SU-DHL-6 (cell line): ENCODE data around the gene ACVR1C.

Source experiments
- EZH2phosphoT487 ChIP-seq: fragments of 200-600 bp; sonication (generic), shearing (Covaris generic); conservative IDR thresholded peaks from 2 replicates; pipeline ENCODE4 v1.6.1; 2018; ENCODE audit warnings: mild to moderate bottlenecking, antibody characterized with exemption, low read length, moderate library complexity, mixed read lengths
- TF ChIP-seq, protein P1 (sequence below): fragments of 200-600 bp; sonication (generic); IDR thresholded peaks from one replicate; pipeline ENCODE4 v1.5.1; 2017; ENCODE audit warnings: antibody characterized with exemption, mild to moderate bottlenecking, low read length, moderate library complexity; ENCODE audit not compliant: insufficient read depth, poor library complexity, severe bottlenecking

DNA sequence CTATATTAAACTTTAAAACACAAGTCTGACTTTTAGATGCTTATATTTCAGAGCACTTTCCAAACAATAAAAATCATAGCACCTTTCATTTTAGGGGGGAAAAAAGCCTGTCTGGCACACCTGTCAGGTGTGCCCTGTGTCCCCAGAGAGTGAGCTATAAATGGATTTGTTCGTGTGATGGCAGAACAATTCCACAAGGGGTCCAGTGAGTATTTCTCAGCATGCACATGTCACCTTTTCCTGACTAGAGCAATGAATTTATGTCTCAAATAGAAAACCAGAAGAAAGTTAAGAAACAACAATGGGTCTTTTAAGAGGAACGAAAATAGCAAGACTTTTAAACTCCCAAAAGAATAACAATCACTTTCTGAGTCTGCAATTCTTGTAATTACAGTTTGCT is 55.9 kb downstream of the ACVR1C start:
- TF ChIP-seq, protein P1, sequence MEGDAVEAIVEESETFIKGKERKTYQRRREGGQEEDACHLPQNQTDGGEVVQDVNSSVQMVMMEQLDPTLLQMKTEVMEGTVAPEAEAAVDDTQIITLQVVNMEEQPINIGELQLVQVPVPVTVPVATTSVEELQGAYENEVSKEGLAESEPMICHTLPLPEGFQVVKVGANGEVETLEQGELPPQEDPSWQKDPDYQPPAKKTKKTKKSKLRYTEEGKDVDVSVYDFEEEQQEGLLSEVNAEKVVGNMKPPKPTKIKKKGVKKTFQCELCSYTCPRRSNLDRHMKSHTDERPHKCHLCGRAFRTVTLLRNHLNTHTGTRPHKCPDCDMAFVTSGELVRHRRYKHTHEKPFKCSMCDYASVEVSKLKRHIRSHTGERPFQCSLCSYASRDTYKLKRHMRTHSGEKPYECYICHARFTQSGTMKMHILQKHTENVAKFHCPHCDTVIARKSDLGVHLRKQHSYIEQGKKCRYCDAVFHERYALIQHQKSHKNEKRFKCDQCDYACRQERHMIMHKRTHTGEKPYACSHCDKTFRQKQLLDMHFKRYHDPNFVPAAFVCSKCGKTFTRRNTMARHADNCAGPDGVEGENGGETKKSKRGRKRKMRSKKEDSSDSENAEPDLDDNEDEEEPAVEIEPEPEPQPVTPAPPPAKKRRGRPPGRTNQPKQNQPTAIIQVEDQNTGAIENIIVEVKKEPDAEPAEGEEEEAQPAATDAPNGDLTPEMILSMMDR = no peak
- no peak for TF ChIP-seq EZH2phosphoT487
